ENCODE data around the gene ADCY2. TPM values are rescaled to one million over a fixed set of nuclear protein-coding genes. Genes with fewer than 3 reads are reported as not detected.
A peak's percentile ranks its signal among the peaks of the same experiment; 100 is the strongest.

Gene ADCY2
- total and polyA plus RNA-seq, 2 of the 13 experiments (the other 11 are each of a cell fraction or from before 2014, with no cell fraction given), result not detected

DNA sequence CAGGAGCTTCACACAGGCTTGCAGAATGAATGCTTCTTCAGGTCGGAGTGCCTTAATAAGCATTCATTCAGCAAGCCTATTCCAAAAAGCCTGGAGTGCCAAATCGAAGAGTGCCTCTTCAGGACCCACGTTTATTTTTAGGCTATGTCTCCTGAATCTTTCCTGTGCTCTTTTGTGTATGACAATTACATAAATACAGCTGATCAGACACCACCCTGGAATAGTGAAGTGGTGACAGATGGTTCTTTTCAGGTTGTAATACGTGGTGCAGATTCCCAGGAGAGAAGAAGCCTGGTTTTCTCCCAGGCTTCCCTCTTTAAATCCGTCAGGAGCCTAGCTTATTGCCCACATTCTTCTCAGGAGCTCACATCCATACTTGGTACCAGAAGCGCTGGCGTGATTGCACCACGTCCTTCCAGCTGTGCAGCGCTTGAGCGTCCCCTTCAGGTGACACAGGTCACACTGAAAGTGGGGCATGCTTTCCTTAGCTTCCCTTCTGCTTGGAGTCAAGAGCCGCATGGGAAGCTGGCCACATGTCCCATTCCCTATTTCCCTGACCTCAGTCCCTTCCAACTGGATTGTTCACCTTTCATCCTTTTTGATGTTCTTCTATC lies 123.1 kb downstream of the ADCY2 start:
- CTCF ChIA-PET (ENCODE audit: low intra/inter-chr PET ratio, low total read pairs), result no interaction called here
- no peak for FAIRE-seq
- in situ Hi-C loops (cut with HindIII; ENCODE audit: extremely low pct_ligation_motif_present, low pct_unique_long_range_greater_than_20kb), result no loop called here
- H3K4me1 ChIP-seq (ENCODE audit: insufficient read depth, low read length), result no peaks in the 10 kb centered on the region
- intact Hi-C loops (cut with micrococcal nuclease; ENCODE audit: unreplicated experiment), result no loop called here
- no peak overlapping the region for H3K4me2 ChIP-seq (ENCODE audit: low read depth, low read length)
- no peak overlapping the region for H2AFZ ChIP-seq (ENCODE audit: low read length)
- no peaks in the 10 kb centered on the region; a peak in 1 of 5 replicates for H3K27me3 ChIP-seq (ENCODE audit: control insufficient read depth in 1 of 2, insufficient read depth in 2 of 2, low read length in 2 of 2)
- ATAC-seq, result no peak
- H3K9ac ChIP-seq (ENCODE audit: insufficient read depth, low read depth, low read length), result no peak overlapping the region
- no TSS peak for BruUV-seq (replicated peaks)
- TF ChIP-seq, protein P1, sequence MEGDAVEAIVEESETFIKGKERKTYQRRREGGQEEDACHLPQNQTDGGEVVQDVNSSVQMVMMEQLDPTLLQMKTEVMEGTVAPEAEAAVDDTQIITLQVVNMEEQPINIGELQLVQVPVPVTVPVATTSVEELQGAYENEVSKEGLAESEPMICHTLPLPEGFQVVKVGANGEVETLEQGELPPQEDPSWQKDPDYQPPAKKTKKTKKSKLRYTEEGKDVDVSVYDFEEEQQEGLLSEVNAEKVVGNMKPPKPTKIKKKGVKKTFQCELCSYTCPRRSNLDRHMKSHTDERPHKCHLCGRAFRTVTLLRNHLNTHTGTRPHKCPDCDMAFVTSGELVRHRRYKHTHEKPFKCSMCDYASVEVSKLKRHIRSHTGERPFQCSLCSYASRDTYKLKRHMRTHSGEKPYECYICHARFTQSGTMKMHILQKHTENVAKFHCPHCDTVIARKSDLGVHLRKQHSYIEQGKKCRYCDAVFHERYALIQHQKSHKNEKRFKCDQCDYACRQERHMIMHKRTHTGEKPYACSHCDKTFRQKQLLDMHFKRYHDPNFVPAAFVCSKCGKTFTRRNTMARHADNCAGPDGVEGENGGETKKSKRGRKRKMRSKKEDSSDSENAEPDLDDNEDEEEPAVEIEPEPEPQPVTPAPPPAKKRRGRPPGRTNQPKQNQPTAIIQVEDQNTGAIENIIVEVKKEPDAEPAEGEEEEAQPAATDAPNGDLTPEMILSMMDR (CRISPR knock-in tag; IDR thresholded peaks at IDR 0.05), result peak; percentile 42
- TF ChIP-seq ZNF761 (CRISPR knock-in tag; conservative IDR thresholded peaks at IDR 0.05), result no peak
- TF ChIP-seq STAG1 (CRISPR knock-in tag; IDR thresholded peaks at IDR 0.05), result 0 out of 2 replicates have a peak, but pooled peaks have one; percentile 9
- WGBS (ENCODE audit: low lambda C conversion rate), result 15% methylated on average over 6 of the region's 11 CpGs
- H3K9me3 ChIP-seq (ENCODE audit: low read length), result no peaks in the 10 kb centered on the region
- no peaks in the 10 kb centered on the region for H4K20me1 ChIP-seq (ENCODE audit: insufficient read depth, low read length)
- no peaks in the 10 kb centered on the region for H3K36me3 ChIP-seq (replicated peaks in 1 of 2; ENCODE audit: control insufficient read depth in 1 of 2, insufficient read depth in 2 of 2, low read length in 2 of 2)
- H3K27ac ChIP-seq (ENCODE audit: extremely low read length, insufficient read depth, low read length), result no peak overlapping the region
- POLR2A ChIA-PET, result no interaction called here
- no peaks in the 10 kb centered on the region for H3K79me2 ChIP-seq (ENCODE audit: insufficient read depth, low read length)
- DNase-seq (ENCODE audit: low spot score), result no peak
- no peak overlapping the region for H3K4me3 ChIP-seq (replicated peaks in 1 of 3; ENCODE audit: insufficient read depth in 1 of 3, low read depth in 2 of 3, low read length in 3 of 3)

DNA sequence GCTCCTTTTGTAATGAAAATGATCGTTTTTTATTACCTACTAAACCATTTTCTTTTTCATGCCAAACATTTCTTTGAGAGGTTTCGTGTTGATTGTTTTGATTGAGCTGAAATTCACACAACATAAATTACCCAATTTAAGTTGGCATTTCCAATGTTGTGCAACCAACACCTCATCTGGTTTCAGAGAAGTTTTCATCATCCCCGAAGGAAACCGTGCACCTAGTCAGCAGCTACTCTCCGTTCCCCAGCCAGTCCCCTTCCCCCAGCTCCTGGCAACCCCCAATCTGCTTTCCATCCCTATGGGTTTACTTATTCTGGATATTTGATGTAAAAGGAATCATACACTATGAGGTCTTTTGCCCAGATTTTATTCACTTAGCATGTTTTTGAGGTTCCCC lies 123.6 kb downstream of the ADCY2 start:
- ATAC-seq, result no peak
- Histone ChIP-seq H3K27me3 (ENCODE audit: control insufficient read depth in 1 of 2, insufficient read depth in 2 of 2, low read length in 2 of 2) (no peaks in the 10 kb centered on the region; a peak in 1 of 5 replicates), H2AFZ (ENCODE audit: low read length) (no peak overlapping the region), H3K4me3 (replicated peaks in 1 of 3; ENCODE audit: insufficient read depth in 1 of 3, low read depth in 2 of 3, low read length in 3 of 3) (no peak overlapping the region), H3K36me3 (replicated peaks in 1 of 2; ENCODE audit: control insufficient read depth in 1 of 2, insufficient read depth in 2 of 2, low read length in 2 of 2) (no peaks in the 10 kb centered on the region), H4K20me1 (ENCODE audit: insufficient read depth, low read length) (no peaks in the 10 kb centered on the region), H3K4me1 (ENCODE audit: insufficient read depth, low read length) (no peaks in the 10 kb centered on the region), H3K9ac (ENCODE audit: insufficient read depth, low read depth, low read length) (no peak overlapping the region), H3K4me2 (ENCODE audit: low read depth, low read length) (no peak overlapping the region), H3K79me2 (ENCODE audit: insufficient read depth, low read length) (no peaks in the 10 kb centered on the region), H3K27ac (ENCODE audit: extremely low read length, insufficient read depth, low read length) (no peak overlapping the region), H3K9me3 (ENCODE audit: low read length) (no peaks in the 10 kb centered on the region)
- POLR2A ChIA-PET, result no interaction called here
- CTCF ChIA-PET (ENCODE audit: low intra/inter-chr PET ratio, low total read pairs), result no interaction called here
- TF ChIP-seq, protein P2, sequence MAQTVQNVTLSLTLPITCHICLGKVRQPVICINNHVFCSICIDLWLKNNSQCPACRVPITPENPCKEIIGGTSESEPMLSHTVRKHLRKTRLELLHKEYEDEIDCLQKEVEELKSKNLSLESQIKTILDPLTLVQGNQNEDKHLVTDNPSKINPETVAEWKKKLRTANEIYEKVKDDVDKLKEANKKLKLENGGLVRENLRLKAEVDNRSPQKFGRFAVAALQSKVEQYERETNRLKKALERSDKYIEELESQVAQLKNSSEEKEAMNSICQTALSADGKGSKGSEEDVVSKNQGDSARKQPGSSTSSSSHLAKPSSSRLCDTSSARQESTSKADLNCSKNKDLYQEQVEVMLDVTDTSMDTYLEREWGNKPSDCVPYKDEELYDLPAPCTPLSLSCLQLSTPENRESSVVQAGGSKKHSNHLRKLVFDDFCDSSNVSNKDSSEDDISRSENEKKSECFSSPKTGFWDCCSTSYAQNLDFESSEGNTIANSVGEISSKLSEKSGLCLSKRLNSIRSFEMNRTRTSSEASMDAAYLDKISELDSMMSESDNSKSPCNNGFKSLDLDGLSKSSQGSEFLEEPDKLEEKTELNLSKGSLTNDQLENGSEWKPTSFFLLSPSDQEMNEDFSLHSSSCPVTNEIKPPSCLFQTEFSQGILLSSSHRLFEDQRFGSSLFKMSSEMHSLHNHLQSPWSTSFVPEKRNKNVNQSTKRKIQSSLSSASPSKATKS (CRISPR knock-in tag; IDR thresholded peaks at IDR 0.05), result no peak
- 0 out of 2 replicates have a peak, but pooled peaks have one; percentile 6 for TF ChIP-seq CEBPB (IDR thresholded peaks at IDR 0.05; ENCODE audit: borderline replicate concordance, low read depth, low read length)
- WGBS (ENCODE audit: low lambda C conversion rate), result 4% methylated on average over 5 of the region's 5 CpGs
- no peak for DNase-seq (ENCODE audit: low spot score)
- intact Hi-C loops (cut with micrococcal nuclease; ENCODE audit: unreplicated experiment) (no loop called here), in situ Hi-C loops (cut with HindIII; ENCODE audit: extremely low pct_ligation_motif_present, low pct_unique_long_range_greater_than_20kb) (no loop called here)
- no TSS peak for BruUV-seq (replicated peaks)
- FAIRE-seq, result no peak
